Measurements from ENCODE around the gene DAB2IP.

The DAB2IP gene

GRCh38 chr9:121685146-121685794, 33.8 kb downstream of the DAB2IP start:
- no peak for TF ChIP-seq CTCF (IDR thresholded peaks at IDR 0.05; ENCODE audit: low read depth, low read length)
- no peak for TF ChIP-seq EZH2phosphoT487 (IDR thresholded peaks at IDR 0.05; ENCODE audit: low read depth)

GRCh38 chr9:121685795-121686377, 34.5 kb downstream of the DAB2IP start:
- Histone ChIP-seq H3K9ac (ENCODE audit: low read length) (no peak overlapping the region), H3K9me3 (ENCODE audit: insufficient read depth, low read length) (no peaks in the 10 kb centered on the region), H3K36me3 (replicated peaks; ENCODE audit: low read depth, low read length) (no peaks in the 10 kb centered on the region), H4K20me1 (ENCODE audit: insufficient read depth, low read length) (no peaks in the 10 kb centered on the region), H3K4me3 (ENCODE audit: low read length) (no peak overlapping the region), H3K4me2 (ENCODE audit: low read length) (no peak overlapping the region), H3K27me3 (ENCODE audit: low read depth, low read length) (peaks cover 27% of the 10 kb centered on the region), H2AFZ (ENCODE audit: low read depth, low read length) (no peak overlapping the region), H3K27ac (ENCODE audit: low read length) (no peak overlapping the region), H3K4me1 (ENCODE audit: low read length) (no peaks in the 10 kb centered on the region), H3K79me2 (ENCODE audit: low read length) (no peaks in the 10 kb centered on the region)
- TF ChIP-seq CTCF (IDR thresholded peaks at IDR 0.05; ENCODE audit: low read depth, low read length) = no peak
- TF ChIP-seq EZH2phosphoT487 (IDR thresholded peaks at IDR 0.05; ENCODE audit: low read depth) = no peak

More at GRCh38 chr9:121685146-121685794, 33.8 kb downstream of the DAB2IP start:
- Histone ChIP-seq H3K27ac (ENCODE audit: low read length) (no peak overlapping the region), H3K4me1 (ENCODE audit: low read length) (no peaks in the 10 kb centered on the region), H3K36me3 (replicated peaks; ENCODE audit: low read depth, low read length) (no peaks in the 10 kb centered on the region), H3K9ac (ENCODE audit: low read length) (no peak overlapping the region), H3K9me3 (ENCODE audit: insufficient read depth, low read length) (no peaks in the 10 kb centered on the region), H3K4me3 (ENCODE audit: low read length) (no peak overlapping the region), H3K4me2 (ENCODE audit: low read length) (no peak overlapping the region), H3K79me2 (ENCODE audit: low read length) (no peaks in the 10 kb centered on the region), H2AFZ (ENCODE audit: low read depth, low read length) (no peak overlapping the region), H4K20me1 (ENCODE audit: insufficient read depth, low read length) (no peaks in the 10 kb centered on the region), H3K27me3 (ENCODE audit: low read depth, low read length) (peaks cover 24% of the 10 kb centered on the region)

- Histone ChIP-seq H3K4me1 (ENCODE audit: low read length) (no peaks in the 10 kb centered on the region), H2AFZ (ENCODE audit: low read depth, low read length) (no peak overlapping the region), H3K4me3 (ENCODE audit: low read length) (no peak overlapping the region), H3K4me2 (ENCODE audit: low read length) (no peak overlapping the region), H3K36me3 (replicated peaks; ENCODE audit: low read depth, low read length) (no peaks in the 10 kb centered on the region), H3K27ac (ENCODE audit: low read length) (no peak overlapping the region), H3K27me3 (ENCODE audit: low read depth, low read length) (peaks cover 25% of the 10 kb centered on the region), H4K20me1 (ENCODE audit: insufficient read depth, low read length) (no peaks in the 10 kb centered on the region), H3K9ac (ENCODE audit: low read length) (no peak overlapping the region), H3K9me3 (ENCODE audit: insufficient read depth, low read length) (no peaks in the 10 kb centered on the region), H3K79me2 (ENCODE audit: low read length) (no peaks in the 10 kb centered on the region)
- TF ChIP-seq CTCF (IDR thresholded peaks at IDR 0.05; ENCODE audit: low read depth, low read length) (peak; percentile 94), EZH2phosphoT487 (IDR thresholded peaks at IDR 0.05; ENCODE audit: low read depth) (no peak)
Measured at GRCh38 chr9:121686930-121687541, 35.6 kb downstream of the DAB2IP start.

GRCh38 chr9:121688146-121688680, 36.8 kb downstream of the DAB2IP start:
- no peaks in the 10 kb centered on the region for H3K36me3 ChIP-seq (replicated peaks; ENCODE audit: low read depth, low read length)
- peaks cover 3% of the 10 kb centered on the region; the same call in 1 of the 2 replicates for H3K4me1 ChIP-seq (ENCODE audit: low read length)
- no peak overlapping the region for H3K27ac ChIP-seq (ENCODE audit: low read length)
- peaks cover 21% of the 10 kb centered on the region for H3K27me3 ChIP-seq (ENCODE audit: low read depth, low read length)
- H2AFZ ChIP-seq (ENCODE audit: low read depth, low read length) = no peak overlapping the region
- H3K9ac ChIP-seq (ENCODE audit: low read length) = no peak overlapping the region
- TF ChIP-seq EZH2phosphoT487 (IDR thresholded peaks at IDR 0.05; ENCODE audit: low read depth) = no peak
- TF ChIP-seq CTCF (IDR thresholded peaks at IDR 0.05; ENCODE audit: low read depth, low read length) = no peak
- no peak overlapping the region for H3K4me3 ChIP-seq (ENCODE audit: low read length)
- H3K9me3 ChIP-seq (ENCODE audit: insufficient read depth, low read length) = no peaks in the 10 kb centered on the region
- no peaks in the 10 kb centered on the region for H4K20me1 ChIP-seq (ENCODE audit: insufficient read depth, low read length)
- no peak overlapping the region for H3K4me2 ChIP-seq (ENCODE audit: low read length)
- H3K79me2 ChIP-seq (ENCODE audit: low read length) = no peaks in the 10 kb centered on the region

All from OCI-LY3 (cell line).